OCI-LY3 (cell line): ENCODE results near the gene EID1.

ENCODE experiments used
- H2AFZ ChIP-seq: fragments of 200-600, 300-600 bp; shearing (Covaris generic); 2 replicates; pipeline ENCODE4 v1.6.0; 2014; ENCODE audit warnings: antibody characterized with exemption, low read depth, low read length
- H3K27ac ChIP-seq: fragments of 200-600, 300-600 bp; sonication (generic); 2 replicates; pipeline ENCODE4 v1.5.1; 2014; ENCODE audit warnings: mild to moderate bottlenecking, low read length, moderate library complexity, mixed read lengths
- H3K27me3 ChIP-seq: fragments of 200-600, 300-600 bp; sonication (generic); 2 replicates; pipeline ENCODE4 v1.6.1; 2014; ENCODE audit warnings: low read depth, low read length, mixed read lengths
- H3K36me3 ChIP-seq: fragments of 200-600, 300-600 bp; sonication (generic); replicated peaks from 2 replicates; pipeline ENCODE3; 2014; ENCODE audit warnings: low read depth, low read length, mixed read lengths
- H3K4me1 ChIP-seq: fragments of 300-600, 200-600 bp; sonication (generic); 2 replicates; pipeline ENCODE4 v1.6.1; 2014; ENCODE audit warnings: low read length, mixed read lengths
- H3K4me2 ChIP-seq: fragments of 200-600, 300-600 bp; sonication (generic); 2 replicates; pipeline ENCODE4 v1.6.1; 2014; ENCODE audit warnings: low read length, mixed read lengths
- H3K4me3 ChIP-seq: fragments of 300-600, 200-600 bp; sonication (generic); 2 replicates; pipeline ENCODE4 v1.5.1; 2014; ENCODE audit warnings: antibody characterized with exemption, mild to moderate bottlenecking, low read length, moderate library complexity
- H3K79me2 ChIP-seq: fragments of 300-600, 200-600 bp; shearing (Covaris generic); 2 replicates; pipeline ENCODE4 v1.6.1; 2014; ENCODE audit warnings: mild to moderate bottlenecking, low read length, mixed read lengths
- H3K9ac ChIP-seq: fragments of 300-600, 200-600 bp; shearing (Covaris generic); 2 replicates; pipeline ENCODE4 v1.6.0; 2014; ENCODE audit warnings: mild to moderate bottlenecking, low read length, moderate library complexity
- H3K9me3 ChIP-seq: fragments of 200-600, 300-600 bp; shearing (Covaris generic); 2 replicates; pipeline ENCODE4 v1.6.1; 2014; ENCODE audit warnings: low read length, mixed read lengths; ENCODE audit not compliant: insufficient read depth
- H4K20me1 ChIP-seq: fragments of 200-600, 300-600 bp; sonication (generic); 2 replicates; pipeline ENCODE4 v1.6.1; 2016; ENCODE audit warnings: low read length, mixed read lengths; ENCODE audit not compliant: insufficient read depth
- CTCF ChIP-seq: fragments of 200-600, 300-600 bp; sonication (generic); IDR thresholded peaks from 2 replicates; pipeline ENCODE4 v1.5.1; 2014; ENCODE audit warnings: antibody characterized with exemption, low read length, low read depth
- EZH2phosphoT487 ChIP-seq: fragments of 200-600 bp; shearing (Covaris generic); IDR thresholded peaks from 2 replicates; pipeline ENCODE4 v1.6.1; 2018; ENCODE audit warnings: antibody characterized with exemption, mixed run types, low read depth

EID1 gene

DNA sequence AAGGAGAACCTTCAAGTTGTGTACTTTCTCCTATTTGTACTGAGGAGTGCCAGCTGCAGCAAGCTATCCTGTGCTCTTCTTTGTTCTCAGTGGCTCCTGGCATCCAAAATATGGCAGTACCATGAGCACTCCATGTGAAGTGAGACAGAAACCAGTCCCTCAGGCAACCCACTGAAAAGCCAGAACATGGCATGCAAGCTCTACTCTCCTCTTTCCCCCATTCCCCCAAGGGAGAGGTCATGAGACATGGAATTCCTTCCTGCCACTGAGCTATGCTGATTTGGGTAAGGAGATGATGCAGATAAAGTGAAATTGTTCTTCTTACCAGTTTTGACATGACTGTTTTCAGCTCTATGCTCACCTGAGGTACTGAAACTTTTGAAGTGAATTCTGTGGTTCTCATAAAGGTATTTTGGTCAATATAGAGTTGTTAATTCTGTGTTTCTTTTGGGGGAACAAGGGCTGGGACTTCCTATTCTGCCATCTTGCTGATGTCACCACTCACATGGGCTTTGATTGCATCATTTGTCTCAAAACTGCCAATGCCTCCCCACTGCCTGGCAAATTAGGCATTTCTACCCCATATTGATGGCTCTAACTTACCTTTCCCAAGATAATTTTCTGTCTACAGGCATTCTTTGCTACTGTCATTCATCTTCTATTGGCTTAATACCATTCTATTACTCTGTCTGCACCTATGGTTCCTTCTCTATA, 44.3 kb upstream of the EID1 start:
- TF ChIP-seq EZH2phosphoT487: no peak
- no peak for TF ChIP-seq CTCF
- H3K36me3 ChIP-seq: no peaks in the 10 kb centered on the region
- H3K79me2 ChIP-seq: no peaks in the 10 kb centered on the region
- H2AFZ ChIP-seq: no peak overlapping the region
- H4K20me1 ChIP-seq: no peaks in the 10 kb centered on the region
- H3K4me1 ChIP-seq: no peaks in the 10 kb centered on the region
- H3K27ac ChIP-seq: no peak overlapping the region
- no peak overlapping the region for H3K9ac ChIP-seq
- no peaks in the 10 kb centered on the region for H3K9me3 ChIP-seq
- H3K4me2 ChIP-seq: no peak overlapping the region
- H3K27me3 ChIP-seq: no peaks in the 10 kb centered on the region
- H3K4me3 ChIP-seq: no peak overlapping the region

DNA sequence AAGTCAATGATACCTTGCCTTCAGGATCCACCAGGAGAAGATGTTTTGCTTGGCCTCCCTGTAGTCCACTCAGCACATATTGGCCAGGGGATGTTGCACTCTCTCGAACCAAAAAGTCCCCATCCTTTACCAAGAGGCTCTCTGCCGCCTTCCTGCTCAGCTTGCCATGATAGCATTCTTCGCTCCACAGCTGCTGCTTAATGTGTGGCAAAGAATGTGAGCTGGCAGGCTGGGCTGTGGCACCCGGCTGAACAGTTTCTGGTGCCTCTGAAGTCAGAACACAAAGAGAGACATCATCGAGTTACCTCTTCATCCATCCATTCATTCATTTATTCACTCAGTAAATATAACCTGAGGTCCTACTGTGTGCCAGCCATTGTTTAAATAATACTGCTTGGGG, 43.2 kb upstream of the EID1 start:
- Histone ChIP-seq H3K79me2 (no peaks in the 10 kb centered on the region), H3K27me3 (no peaks in the 10 kb centered on the region), H3K9me3 (no peaks in the 10 kb centered on the region), H3K4me3 (no peak overlapping the region), H2AFZ (no peak overlapping the region), H3K9ac (no peak overlapping the region), H3K4me2 (no peak overlapping the region), H3K36me3 (no peaks in the 10 kb centered on the region), H4K20me1 (no peaks in the 10 kb centered on the region), H3K4me1 (no peaks in the 10 kb centered on the region), H3K27ac (no peak overlapping the region)
- TF ChIP-seq CTCF (no peak), EZH2phosphoT487 (no peak)

DNA sequence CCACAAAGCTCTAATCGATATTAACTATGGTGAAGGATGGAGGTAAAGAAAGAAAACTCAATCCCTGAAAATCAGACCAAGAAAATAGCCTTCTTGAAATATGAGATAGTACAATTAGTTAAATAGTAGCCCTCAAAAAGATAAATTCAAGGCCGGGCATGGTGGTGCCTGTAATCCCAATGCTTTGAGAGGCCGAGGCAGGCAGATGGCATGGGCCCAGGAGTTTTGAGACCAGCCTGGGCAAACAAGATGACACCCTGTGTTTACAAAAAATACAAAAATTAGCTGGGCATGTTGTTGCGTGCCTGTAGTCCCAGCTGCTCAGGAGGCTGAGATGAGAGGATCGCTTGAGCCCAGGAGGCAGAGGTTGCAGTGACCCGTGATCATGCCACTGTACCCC, 35.4 kb upstream of the EID1 start:
- Histone ChIP-seq H3K27me3 (no peaks in the 10 kb centered on the region), H3K27ac (no peak overlapping the region), H3K4me3 (no peak overlapping the region), H4K20me1 (no peaks in the 10 kb centered on the region), H3K79me2 (no peaks in the 10 kb centered on the region), H3K4me1 (no peaks in the 10 kb centered on the region), H3K4me2 (no peak overlapping the region), H2AFZ (no peak overlapping the region), H3K9me3 (no peaks in the 10 kb centered on the region), H3K36me3 (no peaks in the 10 kb centered on the region), H3K9ac (no peak overlapping the region)
- no peak for TF ChIP-seq EZH2phosphoT487
- no peak for TF ChIP-seq CTCF

DNA sequence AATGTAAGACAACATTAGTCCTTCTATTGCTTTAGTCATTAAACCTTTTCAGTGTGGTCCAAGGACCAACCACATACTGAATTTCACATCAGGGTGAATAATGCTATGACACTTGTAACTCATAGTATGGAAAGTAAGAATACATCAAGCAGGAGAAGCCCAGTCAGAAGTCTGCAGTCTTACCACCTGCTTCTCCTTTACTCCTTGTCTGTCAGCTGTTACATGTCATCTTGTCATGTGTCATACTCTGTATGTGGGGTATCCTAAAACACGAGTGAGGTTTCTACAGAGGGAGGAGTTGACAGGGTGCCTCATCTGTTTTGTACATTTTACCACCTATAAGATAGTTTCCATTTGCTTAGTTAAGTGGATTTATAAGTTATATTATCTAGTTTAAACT, 32.8 kb upstream of the EID1 start:
- no peak overlapping the region for H3K4me2 ChIP-seq
- H3K4me1 ChIP-seq: no peaks in the 10 kb centered on the region
- no peaks in the 10 kb centered on the region for H3K36me3 ChIP-seq
- H2AFZ ChIP-seq: no peak overlapping the region
- H3K4me3 ChIP-seq: no peak overlapping the region
- H3K79me2 ChIP-seq: no peaks in the 10 kb centered on the region
- H3K9me3 ChIP-seq: no peaks in the 10 kb centered on the region
- no peak overlapping the region for H3K9ac ChIP-seq
- H3K27ac ChIP-seq: no peak overlapping the region
- no peaks in the 10 kb centered on the region for H3K27me3 ChIP-seq
- no peak for TF ChIP-seq EZH2phosphoT487
- no peak for TF ChIP-seq CTCF
- no peaks in the 10 kb centered on the region for H4K20me1 ChIP-seq
